Measurements from ENCODE around the gene ASPN.

ASPN gene

GRCh38 chr9:92527832-92528521, 45.7 kb upstream of the ASPN start:
- Histone ChIP-seq H3K27ac (ENCODE audit: low read length, poor library complexity, severe bottlenecking) (no peak overlapping the region), H2AFZ (ENCODE audit: low read depth, low read length) (no peak overlapping the region), H2BK12ac (ENCODE audit: low read length in 2 of 2) (no peak overlapping the region), H3K9me3 (ENCODE audit: control insufficient read depth, low read length) (no peaks in the 10 kb centered on the region), H3K9ac (ENCODE audit: low read length) (no peak overlapping the region), H2AK5ac (ENCODE audit: low read length, severe bottlenecking) (no peak overlapping the region), H3K18ac (ENCODE audit: low read depth in 1 of 2, low read length in 2 of 2) (no peak overlapping the region), H3K4me1 (ENCODE audit: control insufficient read depth, insufficient read depth, low read depth, low read length) (no peaks in the 10 kb centered on the region), H3K23ac (ENCODE audit: low read length in 2 of 2) (no peak overlapping the region), H3K79me1 (replicated peaks; ENCODE audit: low read length, poor library complexity, severe bottlenecking) (no peaks in the 10 kb centered on the region), H3K4me2 (ENCODE audit: low read length, poor library complexity, severe bottlenecking) (no peak overlapping the region), H2BK120ac (ENCODE audit: low read depth, low read length) (no peak overlapping the region), H2BK15ac (ENCODE audit: low read depth, poor library complexity, severe bottlenecking) (no peak overlapping the region), H4K91ac (ENCODE audit: low read length) (no peak overlapping the region), H4K8ac (ENCODE audit: low read length) (no peak overlapping the region), H2BK5ac (ENCODE audit: low read depth, low read length, poor library complexity, severe bottlenecking) (no peak overlapping the region), H3K4me3 (ENCODE audit: insufficient read depth in 1 of 2, low read depth in 1 of 2, low read length in 2 of 2) (no peak overlapping the region), H3K27me3 (ENCODE audit: control insufficient read depth in 1 of 2, insufficient read depth in 1 of 2, low read length in 2 of 2) (no peaks in the 10 kb centered on the region), H3K4ac (ENCODE audit: low read depth in 1 of 2, low read length in 2 of 2) (no peak overlapping the region), H3K36me3 (ENCODE audit: control insufficient read depth in 1 of 2, insufficient read depth in 2 of 2, low read depth in 1 of 2, low read length in 2 of 2) (no peaks in the 10 kb centered on the region), H3K14ac (ENCODE audit: low read length in 2 of 2) (no peak overlapping the region)
- DNase-seq = no peak
- WGBS = 79% methylated on average over 4 of the region's 4 CpGs

GRCh38 chr9:92527291-92527828, 45.1 kb upstream of the ASPN start:
- Histone ChIP-seq H2BK15ac (ENCODE audit: low read depth, poor library complexity, severe bottlenecking) (no peak overlapping the region), H2AK5ac (ENCODE audit: low read length, severe bottlenecking) (no peak overlapping the region), H2BK5ac (ENCODE audit: low read depth, low read length, poor library complexity, severe bottlenecking) (no peak overlapping the region), H2BK120ac (ENCODE audit: low read depth, low read length) (no peak overlapping the region), H3K79me1 (replicated peaks; ENCODE audit: low read length, poor library complexity, severe bottlenecking) (no peaks in the 10 kb centered on the region), H3K4me3 (ENCODE audit: insufficient read depth in 1 of 2, low read depth in 1 of 2, low read length in 2 of 2) (no peak overlapping the region), H3K27ac (ENCODE audit: low read length, poor library complexity, severe bottlenecking) (no peak overlapping the region), H2AFZ (ENCODE audit: low read depth, low read length) (no peak overlapping the region), H3K9ac (ENCODE audit: low read length) (no peak overlapping the region), H3K23ac (ENCODE audit: low read length in 2 of 2) (no peak overlapping the region), H4K8ac (ENCODE audit: low read length) (no peak overlapping the region), H3K27me3 (ENCODE audit: control insufficient read depth in 1 of 2, insufficient read depth in 1 of 2, low read length in 2 of 2) (no peaks in the 10 kb centered on the region), H3K4me2 (ENCODE audit: low read length, poor library complexity, severe bottlenecking) (no peak overlapping the region), H3K36me3 (ENCODE audit: control insufficient read depth in 1 of 2, insufficient read depth in 2 of 2, low read depth in 1 of 2, low read length in 2 of 2) (no peaks in the 10 kb centered on the region), H3K9me3 (ENCODE audit: control insufficient read depth, low read length) (no peaks in the 10 kb centered on the region), H3K4ac (ENCODE audit: low read depth in 1 of 2, low read length in 2 of 2) (no peak overlapping the region), H3K14ac (ENCODE audit: low read length in 2 of 2) (no peak overlapping the region), H3K4me1 (ENCODE audit: control insufficient read depth, insufficient read depth, low read depth, low read length) (no peaks in the 10 kb centered on the region), H4K91ac (ENCODE audit: low read length) (no peak overlapping the region), H3K18ac (ENCODE audit: low read depth in 1 of 2, low read length in 2 of 2) (no peak overlapping the region), H2BK12ac (ENCODE audit: low read length in 2 of 2) (no peak overlapping the region)
- 100% methylated on average over 1 of the region's 2 CpGs for WGBS
- no peak for DNase-seq

- WGBS = 80% methylated on average over 4 of the region's 5 CpGs
- H2AK5ac ChIP-seq (ENCODE audit: low read length, severe bottlenecking) = no peak overlapping the region
- no peaks in the 10 kb centered on the region for H3K79me1 ChIP-seq (replicated peaks; ENCODE audit: low read length, poor library complexity, severe bottlenecking)
These were observed 43.0 kb upstream of the ASPN start for GRCh38 chr9:92525306-92525705.

GRCh38 chr9:92524881-92525280, 42.6 kb upstream of the ASPN start:
- H3K9me3 ChIP-seq (ENCODE audit: control insufficient read depth, low read length) = no peaks in the 10 kb centered on the region
- H3K27ac ChIP-seq (ENCODE audit: low read length, poor library complexity, severe bottlenecking) = no peak overlapping the region
- H2BK12ac ChIP-seq (ENCODE audit: low read length in 2 of 2) = no peak overlapping the region
- H3K9ac ChIP-seq (ENCODE audit: low read length) = no peak overlapping the region
- no peak overlapping the region for H2AK5ac ChIP-seq (ENCODE audit: low read length, severe bottlenecking)
- no peak overlapping the region for H2BK120ac ChIP-seq (ENCODE audit: low read depth, low read length)
- no peak overlapping the region for H3K14ac ChIP-seq (ENCODE audit: low read length in 2 of 2)
- no peak overlapping the region for H3K23ac ChIP-seq (ENCODE audit: low read length in 2 of 2)
- no peaks in the 10 kb centered on the region for H3K27me3 ChIP-seq (ENCODE audit: control insufficient read depth in 1 of 2, insufficient read depth in 1 of 2, low read length in 2 of 2)
- no peak overlapping the region for H2BK15ac ChIP-seq (ENCODE audit: low read depth, poor library complexity, severe bottlenecking)
- H2AFZ ChIP-seq (ENCODE audit: low read depth, low read length) = no peak overlapping the region
- no peak overlapping the region for H3K4ac ChIP-seq (ENCODE audit: low read depth in 1 of 2, low read length in 2 of 2)
- no peak for DNase-seq
- no peak overlapping the region for H4K8ac ChIP-seq (ENCODE audit: low read length)
- no peak overlapping the region for H4K91ac ChIP-seq (ENCODE audit: low read length)
- 100% methylated on average over 1 of the region's 1 CpG for WGBS
- no peaks in the 10 kb centered on the region for H3K79me1 ChIP-seq (replicated peaks; ENCODE audit: low read length, poor library complexity, severe bottlenecking)
- peaks cover 0 to 4% of the 10 kb centered on the region in 2 experiments for H3K36me3 ChIP-seq (ENCODE audit: control insufficient read depth in 1 of 2, insufficient read depth in 2 of 2, low read depth in 1 of 2, low read length in 2 of 2)
- no peak overlapping the region for H3K4me3 ChIP-seq (ENCODE audit: insufficient read depth in 1 of 2, low read depth in 1 of 2, low read length in 2 of 2)
- no peaks in the 10 kb centered on the region for H3K4me1 ChIP-seq (ENCODE audit: control insufficient read depth, insufficient read depth, low read depth, low read length)
- H2BK5ac ChIP-seq (ENCODE audit: low read depth, low read length, poor library complexity, severe bottlenecking) = no peak overlapping the region
- H3K18ac ChIP-seq (ENCODE audit: low read depth in 1 of 2, low read length in 2 of 2) = no peak overlapping the region
- no peak overlapping the region for H3K4me2 ChIP-seq (ENCODE audit: low read length, poor library complexity, severe bottlenecking)

More at GRCh38 chr9:92525306-92525705, 43.0 kb upstream of the ASPN start:
- H3K23ac ChIP-seq (ENCODE audit: low read length in 2 of 2) = no peak overlapping the region
- no peak overlapping the region for H2BK5ac ChIP-seq (ENCODE audit: low read depth, low read length, poor library complexity, severe bottlenecking)
- H3K18ac ChIP-seq (ENCODE audit: low read depth in 1 of 2, low read length in 2 of 2) = no peak overlapping the region
- no peak overlapping the region for H2BK12ac ChIP-seq (ENCODE audit: low read length in 2 of 2)
- H4K91ac ChIP-seq (ENCODE audit: low read length) = no peak overlapping the region
- H2AFZ ChIP-seq (ENCODE audit: low read depth, low read length) = no peak overlapping the region
- H4K8ac ChIP-seq (ENCODE audit: low read length) = no peak overlapping the region
- no peak overlapping the region for H3K27ac ChIP-seq (ENCODE audit: low read length, poor library complexity, severe bottlenecking)
- peak; percentile 73 for DNase-seq
- no peaks in the 10 kb centered on the region for H3K4me1 ChIP-seq (ENCODE audit: control insufficient read depth, insufficient read depth, low read depth, low read length)
- no peaks in the 10 kb centered on the region for H3K27me3 ChIP-seq (ENCODE audit: control insufficient read depth in 1 of 2, insufficient read depth in 1 of 2, low read length in 2 of 2)
- H3K4me2 ChIP-seq (ENCODE audit: low read length, poor library complexity, severe bottlenecking) = no peak overlapping the region
- H2BK120ac ChIP-seq (ENCODE audit: low read depth, low read length) = no peak overlapping the region
- no peak overlapping the region for H3K9ac ChIP-seq (ENCODE audit: low read length)
- H3K14ac ChIP-seq (ENCODE audit: low read length in 2 of 2) = no peak overlapping the region
- H3K36me3 ChIP-seq (ENCODE audit: control insufficient read depth in 1 of 2, insufficient read depth in 2 of 2, low read depth in 1 of 2, low read length in 2 of 2) = no peaks in the 10 kb centered on the region
- no peak overlapping the region for H3K4ac ChIP-seq (ENCODE audit: low read depth in 1 of 2, low read length in 2 of 2)
- no peaks in the 10 kb centered on the region for H3K9me3 ChIP-seq (ENCODE audit: control insufficient read depth, low read length)
- H3K4me3 ChIP-seq (ENCODE audit: insufficient read depth in 1 of 2, low read depth in 1 of 2, low read length in 2 of 2) = no peak overlapping the region
- no peak overlapping the region for H2BK15ac ChIP-seq (ENCODE audit: low read depth, poor library complexity, severe bottlenecking)

All from mesenchymal stem cell (in vitro differentiated cells and primary cell).